K562 (cell line): Measurements from ENCODE around the gene TMCC2. TPM values are rescaled to one million over a fixed set of nuclear protein-coding genes. Genes with fewer than 3 reads are reported as not detected.

Source experiments
- ATF7 ChIP-seq: fragments of 450-650 bp; IDR thresholded peaks from 2 replicates; pipeline ENCODE4 v1.7.1; 2014; ENCODE audit warnings: mild to moderate bottlenecking, moderate library complexity
- BHLHE40 ChIP-seq: IDR thresholded peaks from 2 replicates; pipeline ENCODE4 v1.6.1; 2011; ENCODE audit warnings: low read length, improper control_type of control experiment
- JUND ChIP-seq, 2 experiments: IDR thresholded peaks; 2 replicates in 1 of 2; 3 replicates in 1 of 2; pipeline ENCODE4 v1.6.1; 2011; ENCODE audit warnings: borderline replicate concordance in 2 of 2, low read depth in 2 of 2, low read length in 2 of 2, improper control_type of control experiment in 1 of 2, missing biosample characterization in 1 of 2, missing genetic modification characterization in 1 of 2, missing genetic modification reagents in 1 of 2
- MAFK ChIP-seq: IDR thresholded peaks from 2 replicates; pipeline ENCODE4 v1.6.1; 2011; ENCODE audit warnings: low read length, improper control_type of control experiment
- PHF20 ChIP-seq: fragments of 450-650 bp; IDR thresholded peaks from 2 replicates; pipeline ENCODE4 v1.6.1; 2018; ENCODE audit not compliant: partially characterized antibody
- PYGO2 ChIP-seq: fragments of 450-650 bp; IDR thresholded peaks from 2 replicates; pipeline ENCODE4 v1.6.1; 2016; ENCODE audit warnings: mild to moderate bottlenecking, missing genetic modification characterization, moderate library complexity, missing compliant biosample characterization
- REST ChIP-seq, 2 experiments: fragments of 450-650 bp; formaldehyde crosslinking in 1 of 2; IDR thresholded peaks; 2 replicates each; pipeline versions ENCODE4 v1.4.0 to v1.6.1; 2014 to 2020; ENCODE audit warnings: mild to moderate bottlenecking in 2 of 2, borderline replicate concordance in 1 of 2, low read depth in 1 of 2
- ZNF586 ChIP-seq: fragments of 450-650 bp; formaldehyde crosslinking; conservative IDR thresholded peaks from 2 replicates; pipeline ENCODE4 v1.4.0; 2020; ENCODE audit warnings: mild to moderate bottlenecking, moderate library complexity
- polyA plus RNA-seq, 8 experiments: library from polyadenylated mRNA; depleted of rRNA in 4 of 8; stranded (reverse) in 5 of 8; unstranded in 3 of 8; fragments of >200 nt; fragmentation: Nextera tagmentation in 2 of 8; fragmentation: Illumina TruSeq in 1 of 8; extraction: Ambion mirVana in 2 of 8; extraction: Trizol in 1 of 8; gene quantifications; 2 replicates each; pipeline versions ENCODE4 v1.2.1 to v1.2.3, GENCODE V29; 2011 to 2014; ENCODE audit warnings: inconsistent platforms in 1 of 8, missing spikeins in 1 of 8
- total RNA-seq, 7 experiments: library from RNA; depleted of rRNA in 6 of 7; stranded (reverse); fragments of >200 nt in 6 of 7; fragmentation: Illumina TruSeq in 2 of 7; extraction: Trizol in 2 of 7; gene quantifications; 2 replicates each; pipeline versions ENCODE4 v1.2.1 to v1.2.3, GENCODE V29; 2011 to 2021; ENCODE audit warnings: low replicate concordance in 1 of 7
- TF ChIP-seq, protein P1 (sequence below), 3 experiments: IDR thresholded peaks in 2 of 3; conservative IDR thresholded peaks in 1 of 3; 2 replicates each; pipeline ENCODE4 v1.5.1; 2011 to 2012; ENCODE audit warnings: low read length in 3 of 3, mild to moderate bottlenecking in 3 of 3, control low read depth in 2 of 3, improper control_type of control experiment in 1 of 3, inconsistent platforms in 1 of 3, low read depth in 1 of 3, mixed read lengths in 1 of 3, moderate library complexity in 1 of 3; ENCODE audit not compliant: insufficient read depth in 2 of 3
- TF ChIP-seq, protein P2 (sequence below): fragments of 250-450 bp; sonication (Bioruptor Pico); IDR thresholded peaks from 2 replicates; pipeline ENCODE4 v1.5.1; 2021; ENCODE audit warnings: mild to moderate bottlenecking
- TF ChIP-seq, protein P3 (sequence below): fragments of 450-650 bp; IDR thresholded peaks from 2 replicates; pipeline ENCODE4 v1.6.1; 2017; ENCODE audit warnings: antibody characterized with exemption, mild to moderate bottlenecking

TMCC2 gene
- total and polyA plus RNA-seq, 9 of the 15 experiments (the other 6 are each of a cell fraction or from before 2014, with no cell fraction given) = 0.06 to 1.8 (median 0.98) TPM

DNA sequence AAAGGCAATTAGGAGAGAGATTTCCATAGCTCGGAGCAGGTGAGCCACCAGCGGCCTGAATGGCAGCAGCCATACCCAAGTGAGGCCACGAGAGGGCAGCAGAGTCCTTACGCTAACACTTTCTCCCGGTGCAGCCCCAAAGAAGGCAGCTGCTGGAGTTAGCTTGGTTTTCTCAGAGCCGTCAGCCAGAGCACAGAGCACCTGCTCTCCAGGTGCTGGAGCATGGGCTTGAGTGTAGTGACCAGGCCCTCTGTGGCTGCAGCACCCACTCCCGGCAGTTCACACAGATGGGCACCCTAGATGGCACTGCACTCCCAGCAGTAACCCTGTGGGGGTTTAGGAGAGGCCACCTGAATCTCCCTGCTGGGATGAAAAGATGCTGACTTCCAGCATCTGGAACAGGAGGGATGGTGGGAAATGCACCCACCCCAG is 45.8 kb downstream of the TMCC2 start (continued):
- peak; percentile 94 for TF ChIP-seq REST (IDR thresholded peaks at IDR 0.05; ENCODE audit: borderline replicate concordance)
- TF ChIP-seq REST (CRISPR knock-in tag; IDR thresholded peaks at IDR 0.05; ENCODE audit: low read depth) = no peak
- TF ChIP-seq, protein P1, sequence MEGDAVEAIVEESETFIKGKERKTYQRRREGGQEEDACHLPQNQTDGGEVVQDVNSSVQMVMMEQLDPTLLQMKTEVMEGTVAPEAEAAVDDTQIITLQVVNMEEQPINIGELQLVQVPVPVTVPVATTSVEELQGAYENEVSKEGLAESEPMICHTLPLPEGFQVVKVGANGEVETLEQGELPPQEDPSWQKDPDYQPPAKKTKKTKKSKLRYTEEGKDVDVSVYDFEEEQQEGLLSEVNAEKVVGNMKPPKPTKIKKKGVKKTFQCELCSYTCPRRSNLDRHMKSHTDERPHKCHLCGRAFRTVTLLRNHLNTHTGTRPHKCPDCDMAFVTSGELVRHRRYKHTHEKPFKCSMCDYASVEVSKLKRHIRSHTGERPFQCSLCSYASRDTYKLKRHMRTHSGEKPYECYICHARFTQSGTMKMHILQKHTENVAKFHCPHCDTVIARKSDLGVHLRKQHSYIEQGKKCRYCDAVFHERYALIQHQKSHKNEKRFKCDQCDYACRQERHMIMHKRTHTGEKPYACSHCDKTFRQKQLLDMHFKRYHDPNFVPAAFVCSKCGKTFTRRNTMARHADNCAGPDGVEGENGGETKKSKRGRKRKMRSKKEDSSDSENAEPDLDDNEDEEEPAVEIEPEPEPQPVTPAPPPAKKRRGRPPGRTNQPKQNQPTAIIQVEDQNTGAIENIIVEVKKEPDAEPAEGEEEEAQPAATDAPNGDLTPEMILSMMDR (IDR thresholded peaks at IDR 0.05 in 2 of 3, conservative IDR thresholded peaks at IDR 0.05 in 1 of 3; ENCODE audit: insufficient read depth in 2 of 3, low read depth in 1 of 3, low read length in 3 of 3) = peak; percentile 96 to 99 (median 98)
- TF ChIP-seq, protein P2, sequence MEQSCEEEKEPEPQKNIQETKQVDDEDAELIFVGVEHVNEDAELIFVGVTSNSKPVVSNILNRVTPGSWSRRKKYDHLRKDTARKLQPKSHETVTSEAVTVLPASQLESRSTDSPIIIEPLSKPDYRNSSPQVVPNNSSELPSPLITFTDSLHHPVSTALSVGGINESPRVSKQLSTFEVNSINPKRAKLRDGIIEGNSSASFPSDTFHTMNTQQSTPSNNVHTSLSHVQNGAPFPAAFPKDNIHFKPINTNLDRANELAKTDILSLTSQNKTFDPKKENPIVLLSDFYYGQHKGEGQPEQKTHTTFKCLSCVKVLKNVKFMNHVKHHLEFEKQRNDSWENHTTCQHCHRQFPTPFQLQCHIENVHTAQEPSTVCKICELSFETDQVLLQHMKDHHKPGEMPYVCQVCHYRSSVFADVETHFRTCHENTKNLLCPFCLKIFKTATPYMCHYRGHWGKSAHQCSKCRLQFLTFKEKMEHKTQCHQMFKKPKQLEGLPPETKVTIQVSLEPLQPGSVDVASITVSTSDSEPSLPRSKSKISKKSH (CRISPR knock-in tag) = no peak
- TF ChIP-seq PYGO2 (tag) = no peak
- TF ChIP-seq MAFK = peak; percentile 31; the same call in 1 of the 2 replicates
- TF ChIP-seq ATF7 = peak; percentile 43; the same call in 1 of the 2 replicates
- TF ChIP-seq PHF20 = no peak
- TF ChIP-seq, protein P3, sequence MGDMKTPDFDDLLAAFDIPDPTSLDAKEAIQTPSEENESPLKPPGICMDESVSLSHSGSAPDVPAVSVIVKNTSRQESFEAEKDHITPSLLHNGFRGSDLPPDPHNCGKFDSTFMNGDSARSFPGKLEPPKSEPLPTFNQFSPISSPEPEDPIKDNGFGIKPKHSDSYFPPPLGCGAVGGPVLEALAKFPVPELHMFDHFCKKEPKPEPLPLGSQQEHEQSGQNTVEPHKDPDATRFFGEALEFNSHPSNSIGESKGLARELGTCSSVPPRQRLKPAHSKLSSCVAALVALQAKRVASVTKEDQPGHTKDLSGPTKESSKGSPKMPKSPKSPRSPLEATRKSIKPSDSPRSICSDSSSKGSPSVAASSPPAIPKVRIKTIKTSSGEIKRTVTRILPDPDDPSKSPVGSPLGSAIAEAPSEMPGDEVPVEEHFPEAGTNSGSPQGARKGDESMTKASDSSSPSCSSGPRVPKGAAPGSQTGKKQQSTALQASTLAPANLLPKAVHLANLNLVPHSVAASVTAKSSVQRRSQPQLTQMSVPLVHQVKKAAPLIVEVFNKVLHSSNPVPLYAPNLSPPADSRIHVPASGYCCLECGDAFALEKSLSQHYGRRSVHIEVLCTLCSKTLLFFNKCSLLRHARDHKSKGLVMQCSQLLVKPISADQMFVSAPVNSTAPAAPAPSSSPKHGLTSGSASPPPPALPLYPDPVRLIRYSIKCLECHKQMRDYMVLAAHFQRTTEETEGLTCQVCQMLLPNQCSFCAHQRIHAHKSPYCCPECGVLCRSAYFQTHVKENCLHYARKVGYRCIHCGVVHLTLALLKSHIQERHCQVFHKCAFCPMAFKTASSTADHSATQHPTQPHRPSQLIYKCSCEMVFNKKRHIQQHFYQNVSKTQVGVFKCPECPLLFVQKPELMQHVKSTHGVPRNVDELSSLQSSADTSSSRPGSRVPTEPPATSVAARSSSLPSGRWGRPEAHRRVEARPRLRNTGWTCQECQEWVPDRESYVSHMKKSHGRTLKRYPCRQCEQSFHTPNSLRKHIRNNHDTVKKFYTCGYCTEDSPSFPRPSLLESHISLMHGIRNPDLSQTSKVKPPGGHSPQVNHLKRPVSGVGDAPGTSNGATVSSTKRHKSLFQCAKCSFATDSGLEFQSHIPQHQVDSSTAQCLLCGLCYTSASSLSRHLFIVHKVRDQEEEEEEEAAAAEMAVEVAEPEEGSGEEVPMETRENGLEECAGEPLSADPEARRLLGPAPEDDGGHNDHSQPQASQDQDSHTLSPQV = no peak
- TF ChIP-seq ZNF586 (CRISPR knock-in tag) = no peak
- peak; percentile 57; the same call in 1 of the 2 replicates for TF ChIP-seq JUND (IDR thresholded peaks at IDR 0.05; ENCODE audit: borderline replicate concordance, low read depth, low read length)
- TF ChIP-seq JUND (tag; IDR thresholded peaks at IDR 0.05; ENCODE audit: borderline replicate concordance, low read depth, low read length) = no peak; the same call in 2 of the 3 replicates
- TF ChIP-seq BHLHE40 = peak; percentile 61
